ENCODE measurements around the gene CDC42EP3.

- TF ChIP-seq POLR2A (IDR thresholded peaks at IDR 0.05) (no peak), CTCF (IDR thresholded peaks at IDR 0.05) (no peak)
Observed at GRCh38 chr2:37641582-37642171, 29.8 kb downstream of the CDC42EP3 start.

Measured in adrenal gland (tissue), 5 donors.